GM12873 (cell line): ENCODE data around the gene ACAA1.

Experiments used
- CTCF ChIP-seq: IDR thresholded peaks from 2 replicates; pipeline ENCODE4 v1.5.1; 2012; ENCODE audit warnings: low read depth, mild to moderate bottlenecking, moderate library complexity, low read length, control low read depth; ENCODE audit not compliant: insufficient read depth; ENCODE audit errors: missing control alignments

The ACAA1 gene

DNA sequence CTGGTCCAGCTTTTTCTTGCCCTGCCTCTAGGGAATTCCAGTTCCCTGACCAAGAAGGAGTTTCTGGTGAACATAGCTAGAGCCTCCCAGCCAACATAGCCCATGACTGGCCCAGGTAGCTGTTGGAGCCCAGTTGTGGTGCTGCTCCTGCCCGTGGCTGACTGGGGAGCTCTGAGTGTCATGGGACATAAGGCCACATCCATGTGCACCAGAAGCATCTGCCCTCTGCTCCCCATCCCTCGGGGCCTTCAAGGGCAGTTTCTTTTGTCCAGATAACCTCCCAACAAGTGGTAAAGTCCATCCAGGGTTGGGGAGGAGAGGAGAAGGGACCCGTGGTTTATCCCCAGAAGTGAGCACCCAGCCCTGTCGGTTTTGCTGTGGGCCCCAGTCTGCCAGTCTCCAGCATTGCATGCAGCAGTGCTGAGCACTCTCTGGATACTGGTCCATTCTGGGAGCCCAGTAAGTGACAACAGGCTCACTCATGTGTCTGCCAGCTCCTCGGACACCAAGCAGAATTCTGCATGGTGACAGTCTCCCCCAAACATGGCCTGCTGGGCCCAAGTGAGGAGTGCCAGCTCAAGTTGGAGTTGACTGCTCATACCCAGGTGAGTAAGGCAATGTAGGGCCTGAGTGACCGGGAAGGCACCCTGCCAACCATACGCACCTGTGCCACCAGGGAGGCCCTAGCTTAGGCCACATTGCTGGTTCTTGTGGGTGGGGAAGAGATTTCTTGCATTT is 28.8 kb downstream of the ACAA1 start:
- TF ChIP-seq CTCF = no peak

DNA sequence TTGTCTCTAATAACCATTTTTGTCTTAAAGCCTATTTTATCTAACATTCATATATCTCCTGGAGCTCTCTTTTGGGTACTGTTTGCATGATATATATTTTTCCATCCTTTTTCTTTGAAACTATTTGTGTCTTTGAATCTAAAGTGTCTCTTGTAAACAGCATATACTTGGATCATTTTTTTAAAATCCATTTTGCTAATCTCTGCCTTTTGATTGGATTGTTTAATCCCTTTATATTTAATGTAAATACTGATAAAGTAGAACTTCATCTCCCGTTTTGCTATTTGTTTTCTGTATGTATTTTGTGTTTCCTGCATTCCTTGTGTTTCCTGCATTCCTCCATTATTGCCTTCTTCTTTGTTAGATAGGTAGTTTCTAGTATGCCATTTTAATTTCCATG is 31.4 kb downstream of the ACAA1 start:
- TF ChIP-seq CTCF = no peak

GRCh38 chr3:38102444-38102814 is 34.5 kb downstream of the ACAA1 start:
- no peak for TF ChIP-seq CTCF

GRCh38 chr3:38101811-38102443 is 35.0 kb downstream of the ACAA1 start:
- no peak for TF ChIP-seq CTCF

GRCh38 chr3:38100498-38100897 is 36.4 kb downstream of the ACAA1 start:
- no peak for TF ChIP-seq CTCF

GRCh38 chr3:38099518-38099917 is 37.4 kb downstream of the ACAA1 start:
- no peak for TF ChIP-seq CTCF

DNA sequence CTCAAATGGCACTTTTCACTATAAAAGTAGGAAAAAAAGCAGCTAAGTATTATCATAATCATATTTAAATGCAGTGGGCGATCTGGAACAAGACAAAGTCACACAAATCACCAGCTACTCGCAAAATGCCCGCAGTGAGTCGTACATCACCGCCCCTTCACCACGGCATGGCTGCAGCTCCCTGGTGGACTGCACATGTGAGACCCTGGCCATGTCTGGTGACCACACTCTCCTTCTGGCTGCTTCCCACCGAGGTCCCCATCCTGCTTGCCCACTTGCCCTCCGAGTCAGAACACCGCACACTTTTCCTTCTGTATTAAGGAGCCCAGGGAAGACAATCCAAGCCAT is 38.6 kb downstream of the ACAA1 start:
- TF ChIP-seq CTCF = no peak
